HG03469 (cell line): Measurements from ENCODE around the gene TECPR1.

Experiments
- ATAC-seq: cut with Tn5 transposase; IDR thresholded peaks from one replicate; pipeline ENCODE4 v1.9.1; 2021; ENCODE audit warnings: mild to moderate bottlenecking, moderate library complexity, moderate number of reproducible peaks; ENCODE audit not compliant: unreplicated experiment

TECPR1 gene

GRCh38 chr7:98248156-98248555, 3.9 kb downstream of the TECPR1 start:
- ATAC-seq, result no peak

GRCh38 chr7:98244871-98245270, 7.2 kb downstream of the TECPR1 start:
- ATAC-seq, result no peak

DNA sequence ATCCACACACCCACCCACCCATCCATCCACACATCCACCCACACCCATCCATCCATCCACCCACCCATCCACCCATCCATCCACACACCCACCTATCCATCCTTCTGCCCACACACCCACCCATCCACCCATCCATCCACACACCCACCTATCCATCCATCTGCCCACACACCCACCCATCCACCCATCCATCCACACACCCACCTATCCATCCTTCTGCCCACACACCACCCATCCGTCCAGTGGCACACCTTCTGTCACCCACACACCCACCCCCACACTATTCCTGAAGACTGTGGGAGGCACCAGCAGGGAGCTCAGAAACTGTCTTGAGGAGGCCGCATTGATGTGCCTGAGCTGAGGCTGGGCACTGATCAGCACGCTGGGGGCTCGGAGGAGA, 9.1 kb downstream of the TECPR1 start:
- no peak for ATAC-seq

DNA sequence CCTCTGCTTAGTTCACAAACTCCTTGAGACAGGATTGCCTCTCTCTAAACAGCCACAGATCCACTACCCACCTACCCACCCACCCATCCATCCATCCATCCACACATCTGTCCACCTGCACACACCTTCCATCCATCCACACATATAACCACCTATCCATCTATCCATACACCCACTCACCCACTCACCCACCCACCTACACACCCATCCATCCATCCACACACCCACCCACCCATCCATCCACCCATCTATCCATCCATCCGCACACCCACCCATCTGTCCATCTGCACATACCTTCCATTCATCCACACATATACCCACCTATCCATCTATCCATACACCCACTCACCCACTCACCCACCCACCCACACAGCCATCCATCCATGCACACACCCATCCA, 9.7 kb downstream of the TECPR1 start:
- ATAC-seq, result no peak

DNA sequence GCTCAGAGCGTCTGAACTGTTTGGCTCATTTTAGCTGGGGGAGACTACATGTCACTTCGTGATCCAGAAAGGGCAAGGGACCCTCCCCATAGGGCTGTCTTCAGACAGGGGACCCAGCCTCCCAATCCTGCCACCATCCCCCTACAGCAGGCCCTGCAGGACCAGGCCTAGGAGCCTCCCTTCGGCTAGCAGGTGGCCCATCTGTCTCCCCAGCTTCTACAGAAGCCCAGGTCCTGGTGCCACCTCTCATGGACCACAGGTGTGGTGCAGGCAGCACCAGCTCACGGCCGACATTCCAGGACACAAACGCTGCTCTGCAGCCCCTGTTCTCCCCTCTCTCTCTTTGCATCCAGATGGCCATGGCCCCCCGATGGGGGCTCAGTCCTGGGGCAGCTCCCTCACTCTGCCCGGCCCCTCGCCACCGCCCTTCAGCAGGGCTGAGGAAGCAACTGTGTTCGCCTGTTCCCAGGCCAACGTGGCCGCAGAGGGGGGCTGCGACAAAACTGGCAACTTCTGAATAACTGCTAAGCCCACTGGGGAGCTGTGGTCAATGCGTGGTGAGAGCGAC, 10.3 kb downstream of the TECPR1 start:
- ATAC-seq, result no peak

DNA sequence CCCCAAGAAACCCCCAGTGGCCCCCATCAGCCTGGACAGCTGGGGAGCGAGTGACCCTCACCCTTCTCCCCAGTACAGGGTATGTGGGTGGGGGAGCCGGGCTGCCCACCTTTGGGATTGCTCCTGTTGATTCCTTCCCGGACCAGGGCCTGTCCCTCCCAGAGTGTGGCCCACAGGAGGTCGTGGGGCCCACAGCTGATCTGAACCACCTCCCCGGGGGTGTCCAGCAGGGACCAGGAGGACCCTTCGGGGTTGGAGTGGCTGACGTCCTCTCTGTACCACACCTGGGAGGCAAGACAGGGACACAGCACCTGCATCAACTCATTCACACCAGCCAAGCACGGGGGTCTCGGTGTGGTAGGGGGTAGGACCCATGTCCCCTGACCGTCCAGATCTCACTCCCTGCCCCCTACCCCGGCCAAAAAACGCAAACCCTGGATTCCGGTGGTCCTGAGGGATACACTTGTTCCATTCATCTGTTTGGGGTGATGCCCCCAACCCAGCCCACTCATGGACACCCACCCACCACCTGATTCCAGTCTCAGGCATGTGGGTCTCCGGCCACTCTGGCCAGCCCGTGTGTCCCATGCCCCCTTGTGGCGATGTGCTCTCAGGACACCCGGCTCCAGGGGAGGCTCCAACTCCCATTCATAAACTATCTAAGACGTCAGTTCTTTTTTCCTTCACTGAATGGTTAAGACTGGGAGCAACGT, 10.9 kb downstream of the TECPR1 start:
- ATAC-seq, result no peak

- ATAC-seq, result no peak
These were observed 13.1 kb downstream of the TECPR1 start for GRCh38 chr7:98238976-98239375.

GRCh38 chr7:98238076-98238475, 14.0 kb downstream of the TECPR1 start:
- ATAC-seq, result no peak

- no peak for ATAC-seq
These were observed 15.5 kb downstream of the TECPR1 start for GRCh38 chr7:98236355-98237185.

DNA sequence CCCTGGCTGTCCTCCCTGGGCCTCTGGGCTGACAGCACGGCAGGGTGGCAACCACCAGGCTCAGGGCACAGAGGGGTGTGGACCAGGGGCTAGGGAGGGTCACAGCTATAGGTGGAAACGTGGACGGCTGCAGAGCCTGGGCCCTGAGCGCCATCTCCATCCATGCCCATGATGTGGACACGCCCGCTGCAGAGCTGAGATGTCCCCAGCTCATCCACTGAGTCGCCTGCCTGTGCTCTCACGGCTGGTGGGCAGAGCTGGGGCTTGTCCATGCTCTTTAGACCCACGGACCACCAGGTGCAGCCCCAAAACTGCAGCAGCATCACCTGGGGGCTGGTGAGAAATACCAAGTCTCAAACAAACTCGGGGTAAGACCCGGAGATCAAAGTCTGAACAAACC, 16.1 kb downstream of the TECPR1 start:
- no peak for ATAC-seq

DNA sequence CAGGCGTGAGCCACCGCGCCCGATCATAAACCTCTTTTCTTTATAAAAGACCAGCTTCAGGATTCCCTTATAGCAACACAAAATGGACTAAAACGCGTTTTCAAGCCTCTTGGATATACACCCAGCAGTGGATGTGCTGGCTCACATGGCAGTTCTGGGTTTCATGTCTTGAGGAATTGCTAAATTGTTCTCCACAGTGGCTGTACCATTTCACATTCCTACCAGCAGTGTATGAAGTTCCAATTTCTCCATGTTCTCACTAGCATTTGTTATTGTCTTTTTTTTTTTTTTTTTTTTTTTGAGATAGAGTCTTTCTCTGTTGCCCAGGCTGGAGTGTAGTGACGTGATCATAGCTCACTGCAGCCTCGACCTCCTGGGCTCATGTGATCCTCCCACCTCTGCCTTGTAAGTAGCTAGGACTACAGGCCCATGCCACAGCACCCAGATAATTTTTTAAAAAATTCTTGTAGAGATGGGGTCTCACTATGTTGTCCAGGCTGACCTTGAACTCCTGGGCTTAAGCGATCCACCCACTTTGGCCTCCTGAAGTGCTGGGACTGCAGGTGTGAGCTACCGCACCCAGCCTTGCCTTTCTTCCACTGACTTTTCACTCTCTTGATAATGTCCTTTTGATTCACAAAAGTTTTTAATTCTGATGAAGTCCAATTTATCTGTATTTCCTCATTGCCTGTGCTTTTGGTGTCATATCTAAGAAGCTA, 17.4 kb downstream of the TECPR1 start:
- no peak for ATAC-seq

DNA sequence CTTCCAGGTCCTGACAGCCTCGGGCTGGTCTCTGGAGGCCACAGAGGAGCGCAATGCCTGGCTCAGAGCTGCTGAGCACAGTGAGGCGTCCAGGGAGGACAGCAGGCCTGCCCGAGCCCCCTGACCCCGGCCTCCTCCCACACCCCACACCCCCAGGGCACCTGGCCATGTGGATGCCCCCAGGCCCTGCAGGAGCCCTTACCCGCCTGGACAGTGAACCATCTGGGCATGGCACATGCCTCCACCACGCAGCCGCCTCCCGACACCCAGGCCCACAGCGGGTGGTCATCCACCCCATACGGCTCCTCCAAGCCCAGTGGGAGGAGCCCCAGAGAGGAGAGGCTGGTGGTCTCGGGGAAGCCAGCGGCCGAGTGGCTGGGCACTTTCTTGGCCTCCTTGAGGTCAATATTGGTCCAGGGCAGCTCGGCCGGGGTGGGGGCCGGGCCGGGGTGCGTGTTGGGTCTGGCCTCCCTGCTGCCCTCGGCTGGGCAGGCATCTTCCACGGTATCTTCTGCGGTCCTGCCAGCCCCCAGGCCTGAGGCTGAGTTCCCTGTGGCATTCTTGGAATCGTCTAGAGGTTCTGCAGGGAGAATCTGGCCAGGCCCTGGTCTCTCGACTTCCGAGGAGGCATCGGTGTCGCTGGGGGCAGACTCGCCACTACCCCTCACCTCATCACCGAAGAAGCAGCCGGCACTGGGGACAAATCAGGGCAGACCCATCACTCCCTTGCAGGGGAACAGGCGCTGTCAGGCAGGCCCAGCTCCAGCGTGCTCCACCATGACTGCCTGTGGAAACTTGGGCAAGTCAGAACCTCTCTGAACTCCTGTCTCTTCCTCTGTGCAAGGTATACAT, 18.6 kb downstream of the TECPR1 start:
- no peak for ATAC-seq

GRCh38 chr7:98232799-98233198, 19.2 kb downstream of the TECPR1 start:
- no peak for ATAC-seq

DNA sequence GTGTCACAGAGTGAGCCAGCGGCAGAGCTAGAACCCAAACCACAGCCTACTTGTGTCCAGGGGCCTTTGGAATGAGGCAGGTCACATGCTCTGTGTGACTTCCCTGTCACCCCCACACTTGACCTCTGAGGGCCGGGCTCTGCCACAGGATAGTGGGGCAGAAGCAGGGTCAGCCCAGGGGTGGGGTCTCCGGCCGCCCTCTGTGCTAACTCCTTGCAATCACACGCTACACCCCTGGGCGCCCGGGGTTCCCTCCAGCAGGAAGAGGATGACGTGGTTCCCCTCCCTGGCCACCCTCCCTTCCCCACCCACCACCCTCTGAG, 19.8 kb downstream of the TECPR1 start:
- ATAC-seq, result no peak

DNA sequence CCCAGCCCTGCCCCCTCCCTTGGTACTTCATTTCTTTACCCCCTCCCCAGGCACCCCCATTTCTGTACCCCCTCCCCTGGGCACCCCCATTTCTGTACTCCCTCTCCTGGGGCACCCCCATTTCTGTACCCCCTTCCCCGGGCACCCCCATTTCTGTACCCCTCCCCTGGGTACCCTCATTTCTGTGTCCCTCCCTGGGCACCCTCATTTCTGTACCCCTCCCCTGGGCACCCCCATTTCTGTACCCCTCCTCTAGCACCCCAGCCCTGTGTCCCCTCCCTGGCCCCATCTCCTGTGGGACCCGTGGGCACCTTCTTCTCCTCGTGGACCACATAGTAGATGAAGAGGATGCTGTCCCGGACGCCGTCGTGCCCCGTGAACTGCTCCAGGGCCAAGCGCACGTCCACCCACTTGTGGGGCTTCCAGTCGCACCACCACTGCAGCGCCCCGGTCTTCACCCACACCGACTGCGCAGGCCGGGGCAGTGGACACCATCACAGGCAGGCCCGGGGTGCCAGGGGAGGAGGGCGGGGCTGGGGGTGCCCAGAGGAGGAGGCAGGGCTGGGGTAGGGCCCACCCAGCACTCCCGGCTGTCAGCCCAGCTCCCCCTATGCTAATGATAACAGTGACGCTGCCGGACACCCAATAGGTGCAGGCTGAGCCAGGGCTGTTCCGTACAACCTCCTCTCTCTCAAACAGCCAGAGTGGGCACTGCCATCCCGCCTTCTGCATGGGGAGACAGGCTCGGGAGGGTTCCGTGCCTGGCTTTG, 20.4 kb downstream of the TECPR1 start:
- no peak for ATAC-seq

DNA sequence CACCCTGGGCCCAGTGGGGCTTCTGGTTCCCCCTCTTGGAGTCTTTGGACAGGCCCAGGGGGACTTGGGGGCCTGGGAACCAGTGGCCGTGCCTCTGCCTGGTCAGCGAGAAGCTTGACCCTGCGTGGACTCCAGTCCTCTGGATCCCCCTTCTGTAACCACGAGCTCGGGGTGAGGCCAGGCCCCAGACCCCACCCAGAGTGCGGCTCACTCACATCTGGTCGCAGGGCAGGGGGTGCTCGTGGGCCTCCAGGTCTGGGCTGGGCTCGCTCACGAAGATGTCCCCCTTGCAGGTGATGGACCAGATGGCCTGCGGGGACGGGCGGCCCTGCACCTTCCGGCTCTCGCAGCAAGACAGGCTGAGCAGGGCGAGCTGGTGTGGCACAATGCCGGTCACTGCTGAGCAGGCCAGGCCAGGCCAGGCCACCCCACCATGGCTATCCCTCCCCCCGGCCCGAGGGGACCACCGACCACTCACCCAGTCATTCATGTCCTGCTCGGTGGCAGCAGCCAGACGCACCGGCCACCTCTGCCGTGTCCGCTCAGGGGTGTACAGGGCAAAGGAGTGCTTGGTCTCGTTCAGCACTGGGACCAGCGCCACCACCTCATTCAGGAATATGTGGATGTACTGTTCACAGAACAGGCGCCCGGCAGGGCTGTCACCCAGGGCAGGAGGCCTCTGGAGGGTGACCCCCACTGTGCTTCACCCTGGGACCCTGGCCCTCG, 21.1 kb downstream of the TECPR1 start:
- no peak for ATAC-seq

DNA sequence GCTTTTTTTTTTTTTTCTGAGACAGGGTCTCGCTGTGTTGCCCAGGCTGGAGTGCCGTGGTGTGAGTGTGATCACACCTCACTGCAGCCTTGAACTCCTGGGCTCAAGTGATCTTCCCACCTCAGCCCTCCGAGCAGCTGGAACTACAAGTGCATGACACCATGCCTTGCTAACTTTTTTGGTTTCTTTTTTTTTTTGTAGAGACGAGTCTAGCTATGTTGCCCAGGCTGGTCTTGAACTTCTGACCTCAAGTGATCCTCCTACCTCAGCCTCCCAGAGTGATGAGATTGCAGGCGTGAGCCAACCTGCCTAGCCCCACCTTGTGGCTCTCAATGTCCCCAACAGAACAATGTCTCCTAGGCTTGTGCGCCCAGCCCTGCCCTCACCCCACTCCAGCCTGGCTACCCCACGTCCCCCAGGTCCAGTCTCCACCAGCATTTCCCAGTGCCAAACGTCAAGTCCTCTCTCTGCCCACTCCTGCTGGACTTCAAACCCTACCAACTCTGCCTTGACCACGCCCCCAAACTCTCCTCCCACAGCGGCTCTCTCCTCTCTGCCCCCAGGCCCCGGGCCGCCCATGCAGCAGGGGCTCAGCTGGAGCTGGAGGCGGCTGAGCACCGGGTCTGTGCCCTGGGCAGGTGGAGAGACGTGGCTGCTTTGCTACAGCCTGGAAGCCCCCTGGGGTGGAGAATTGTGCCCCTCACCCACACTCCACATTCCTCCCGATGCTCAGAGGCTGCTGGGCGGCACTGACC, 21.9 kb downstream of the TECPR1 start:
- no peak for ATAC-seq

- ATAC-seq, result no peak
These were observed 22.6 kb downstream of the TECPR1 start for GRCh38 chr7:98229441-98229840.

GRCh38 chr7:98228801-98229200, 23.2 kb downstream of the TECPR1 start:
- no peak for ATAC-seq
